Measurements from ENCODE around the gene ADCY2.
A peak's percentile ranks its signal among the peaks of the same experiment; 100 is the strongest.

Gene ADCY2

DNA sequence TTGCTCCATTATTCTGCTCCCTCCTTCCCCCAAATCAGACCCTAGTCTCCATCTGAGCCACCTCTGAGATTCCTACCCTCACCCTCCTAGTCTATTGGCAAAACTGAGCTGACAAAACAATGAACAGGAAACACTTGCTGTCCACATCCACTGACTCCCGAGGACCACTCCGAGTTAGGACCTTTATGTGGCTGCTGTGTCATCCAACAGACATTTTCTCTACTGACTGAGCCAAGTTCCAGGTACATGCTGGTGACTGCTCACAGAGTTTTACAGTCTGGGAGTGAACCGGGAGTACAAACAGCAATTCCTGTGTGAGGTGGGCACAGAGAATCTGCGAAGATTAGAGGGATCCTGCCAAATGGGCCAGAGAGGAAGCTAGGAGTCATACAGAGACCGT lies 415.8 kb downstream of the ADCY2 start:
- no peak for TF ChIP-seq YY1 (IDR thresholded peaks at IDR 0.05; ENCODE audit: insufficient read depth, insufficient read length)
- TF ChIP-seq ZNF274 (IDR thresholded peaks at IDR 0.05; ENCODE audit: low read depth, low read length) = no peak
- TF ChIP-seq SUZ12 (IDR thresholded peaks at IDR 0.05; ENCODE audit: extremely low read depth, insufficient read depth, insufficient read length) = no peak
- Histone ChIP-seq H3K4me3 (ENCODE audit: insufficient read length, low read depth) (no peak overlapping the region), H3K9me3 (ENCODE audit: insufficient read depth, low read length) (no peaks in the 10 kb centered on the region), H3K4me1 (ENCODE audit: insufficient read depth, insufficient read length) (peaks cover under 1% of the 10 kb centered on the region), H3K27me3 (ENCODE audit: insufficient read depth, insufficient read length) (no peaks in the 10 kb centered on the region), H3K9ac (ENCODE audit: insufficient read length, low read depth) (no peak overlapping the region), H3K36me3 (ENCODE audit: insufficient read depth, insufficient read length, low read length) (no peaks in the 10 kb centered on the region)
- no peak for DNase-seq (ENCODE audit: low read depth, low spot score)

GRCh38 chr5:7813007-7813406 lies 417.1 kb downstream of the ADCY2 start:
- no peak for DNase-seq (ENCODE audit: low read depth, low spot score)
- Histone ChIP-seq H3K9me3 (ENCODE audit: insufficient read depth, low read length) (no peaks in the 10 kb centered on the region), H3K36me3 (ENCODE audit: insufficient read depth, insufficient read length, low read length) (no peaks in the 10 kb centered on the region), H3K4me1 (ENCODE audit: insufficient read depth, insufficient read length) (peaks cover 2% of the 10 kb centered on the region), H3K27me3 (ENCODE audit: insufficient read depth, insufficient read length) (no peaks in the 10 kb centered on the region), H3K9ac (ENCODE audit: insufficient read length, low read depth) (no peak overlapping the region), H3K4me3 (ENCODE audit: insufficient read length, low read depth) (no peak overlapping the region)
- no peak for TF ChIP-seq YY1 (IDR thresholded peaks at IDR 0.05; ENCODE audit: insufficient read depth, insufficient read length)
- TF ChIP-seq ZNF274 (IDR thresholded peaks at IDR 0.05; ENCODE audit: low read depth, low read length) = no peak
- no peak for TF ChIP-seq SUZ12 (IDR thresholded peaks at IDR 0.05; ENCODE audit: extremely low read depth, insufficient read depth, insufficient read length)

- H3K4me1 ChIP-seq (ENCODE audit: insufficient read depth, insufficient read length) = peaks cover 2% of the 10 kb centered on the region
- no peaks in the 10 kb centered on the region for H3K36me3 ChIP-seq (ENCODE audit: insufficient read depth, insufficient read length, low read length)
- H3K27me3 ChIP-seq (ENCODE audit: insufficient read depth, insufficient read length) = no peaks in the 10 kb centered on the region
- TF ChIP-seq YY1 (IDR thresholded peaks at IDR 0.05; ENCODE audit: insufficient read depth, insufficient read length) (no peak), SUZ12 (IDR thresholded peaks at IDR 0.05; ENCODE audit: extremely low read depth, insufficient read depth, insufficient read length) (no peak), ZNF274 (IDR thresholded peaks at IDR 0.05; ENCODE audit: low read depth, low read length) (no peak)
- H3K4me3 ChIP-seq (ENCODE audit: insufficient read length, low read depth) = no peak overlapping the region
- no peak overlapping the region for H3K9ac ChIP-seq (ENCODE audit: insufficient read length, low read depth)
- DNase-seq (ENCODE audit: low read depth, low spot score) = no peak
- H3K9me3 ChIP-seq (ENCODE audit: insufficient read depth, low read length) = no peaks in the 10 kb centered on the region
Measured at GRCh38 chr5:7813576-7813975, 417.6 kb downstream of the ADCY2 start.

DNA sequence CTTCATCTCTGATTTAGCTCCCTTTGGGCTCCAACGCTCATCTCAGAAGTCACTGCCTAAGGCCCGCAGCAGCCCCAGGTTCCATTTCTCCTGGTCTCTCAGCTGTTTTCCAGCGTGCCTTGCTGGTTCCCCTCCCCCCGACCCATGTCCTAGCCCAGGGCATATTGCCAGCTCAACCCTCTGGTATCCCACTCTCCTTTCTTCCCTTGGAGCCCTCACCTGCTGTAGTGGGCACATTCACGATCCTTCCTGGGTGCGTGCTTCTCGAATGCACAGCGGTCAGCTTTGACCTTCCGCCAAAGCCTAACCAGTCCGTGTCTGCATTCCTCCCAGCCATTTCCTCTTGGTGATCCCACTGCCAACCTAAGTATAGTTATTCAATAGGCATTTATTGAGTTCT lies 418.9 kb downstream of the ADCY2 start:
- peaks cover 2% of the 10 kb centered on the region for H3K4me1 ChIP-seq (ENCODE audit: insufficient read depth, insufficient read length)
- H3K4me3 ChIP-seq (ENCODE audit: insufficient read length, low read depth) = no peak overlapping the region
- H3K9ac ChIP-seq (ENCODE audit: insufficient read length, low read depth) = no peak overlapping the region
- no peaks in the 10 kb centered on the region for H3K36me3 ChIP-seq (ENCODE audit: insufficient read depth, insufficient read length, low read length)
- DNase-seq (ENCODE audit: low read depth, low spot score) = no peak
- no peak for TF ChIP-seq YY1 (IDR thresholded peaks at IDR 0.05; ENCODE audit: insufficient read depth, insufficient read length)
- TF ChIP-seq SUZ12 (IDR thresholded peaks at IDR 0.05; ENCODE audit: extremely low read depth, insufficient read depth, insufficient read length) = no peak
- no peak for TF ChIP-seq ZNF274 (IDR thresholded peaks at IDR 0.05; ENCODE audit: low read depth, low read length)
- no peaks in the 10 kb centered on the region for H3K9me3 ChIP-seq (ENCODE audit: insufficient read depth, low read length)
- no peaks in the 10 kb centered on the region for H3K27me3 ChIP-seq (ENCODE audit: insufficient read depth, insufficient read length)

- no peak overlapping the region for H3K4me3 ChIP-seq (ENCODE audit: insufficient read length, low read depth)
- peak; percentile 67 for DNase-seq (ENCODE audit: low read depth, low spot score)
- no peaks in the 10 kb centered on the region for H3K27me3 ChIP-seq (ENCODE audit: insufficient read depth, insufficient read length)
- no peaks in the 10 kb centered on the region for H3K9me3 ChIP-seq (ENCODE audit: insufficient read depth, low read length)
- no peaks in the 10 kb centered on the region for H3K36me3 ChIP-seq (ENCODE audit: insufficient read depth, insufficient read length, low read length)
- H3K4me1 ChIP-seq (ENCODE audit: insufficient read depth, insufficient read length) = peaks cover 2% of the 10 kb centered on the region
- TF ChIP-seq YY1 (IDR thresholded peaks at IDR 0.05; ENCODE audit: insufficient read depth, insufficient read length) (no peak), ZNF274 (IDR thresholded peaks at IDR 0.05; ENCODE audit: low read depth, low read length) (no peak), SUZ12 (IDR thresholded peaks at IDR 0.05; ENCODE audit: extremely low read depth, insufficient read depth, insufficient read length) (no peak)
- no peak overlapping the region for H3K9ac ChIP-seq (ENCODE audit: insufficient read length, low read depth)
Measured at GRCh38 chr5:7815892-7816534, 420.1 kb downstream of the ADCY2 start.

DNA sequence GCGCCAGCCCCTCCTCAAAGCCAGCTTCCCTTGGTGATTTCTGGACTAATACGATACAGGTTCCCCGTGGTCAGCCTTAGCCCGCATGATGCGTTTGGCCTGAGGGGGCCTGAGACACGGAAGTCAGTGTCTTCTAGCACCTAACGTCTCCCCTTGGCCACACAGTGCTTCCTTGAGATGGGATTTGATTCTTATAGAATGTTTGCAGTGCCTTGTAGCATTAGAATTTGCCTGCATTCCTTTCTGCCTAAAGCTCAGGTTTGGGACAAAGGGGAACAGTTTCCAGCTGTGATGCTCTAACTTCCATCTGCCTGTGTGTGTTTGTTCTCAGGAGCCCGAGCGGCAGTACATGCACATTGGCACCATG lies 420.6 kb downstream of the ADCY2 start:
- Histone ChIP-seq H3K4me3 (ENCODE audit: insufficient read length, low read depth) (no peak overlapping the region), H3K4me1 (ENCODE audit: insufficient read depth, insufficient read length) (peaks cover 2% of the 10 kb centered on the region), H3K9ac (ENCODE audit: insufficient read length, low read depth) (peak overlapping the region; percentile 27), H3K27me3 (ENCODE audit: insufficient read depth, insufficient read length) (no peaks in the 10 kb centered on the region), H3K9me3 (ENCODE audit: insufficient read depth, low read length) (no peaks in the 10 kb centered on the region), H3K36me3 (ENCODE audit: insufficient read depth, insufficient read length, low read length) (peaks cover 2% of the 10 kb centered on the region)
- no peak for DNase-seq (ENCODE audit: low read depth, low spot score)
- TF ChIP-seq SUZ12 (IDR thresholded peaks at IDR 0.05; ENCODE audit: extremely low read depth, insufficient read depth, insufficient read length) = no peak
- no peak for TF ChIP-seq ZNF274 (IDR thresholded peaks at IDR 0.05; ENCODE audit: low read depth, low read length)
- TF ChIP-seq YY1 (IDR thresholded peaks at IDR 0.05; ENCODE audit: insufficient read depth, insufficient read length) = no peak

GRCh38 chr5:7822449-7822848 lies 426.5 kb downstream of the ADCY2 start:
- DNase-seq (ENCODE audit: low read depth, low spot score) = no peak
- no peak overlapping the region for H3K4me3 ChIP-seq (ENCODE audit: insufficient read length, low read depth)
- TF ChIP-seq YY1 (IDR thresholded peaks at IDR 0.05; ENCODE audit: insufficient read depth, insufficient read length) (no peak), SUZ12 (IDR thresholded peaks at IDR 0.05; ENCODE audit: extremely low read depth, insufficient read depth, insufficient read length) (no peak)
- no peak overlapping the region for H3K9ac ChIP-seq (ENCODE audit: insufficient read length, low read depth)
- no peaks in the 10 kb centered on the region for H3K9me3 ChIP-seq (ENCODE audit: insufficient read depth, low read length)
- H3K4me1 ChIP-seq (ENCODE audit: insufficient read depth, insufficient read length) = no peaks in the 10 kb centered on the region
- no peaks in the 10 kb centered on the region for H3K27me3 ChIP-seq (ENCODE audit: insufficient read depth, insufficient read length)
- H3K36me3 ChIP-seq (ENCODE audit: insufficient read depth, insufficient read length, low read length) = peaks cover 12% of the 10 kb centered on the region
